Stimulated activated effector memory CD8-positive, alpha-beta T cell treated with anti-CD3 and anti-CD28 coated beads, Interleukin-12 subunit alpha, Interleukin-12 subunit beta, amount 100 ng/mL, for 72 hours (primary cell): ENCODE measurements around the gene SEPTIN10.
A peak's percentile ranks its signal among the peaks of the same experiment; 100 is the strongest.
"Not testable (repeated sequence)": the region's sequence is repeated elsewhere in the genome, so short reads cannot be mapped to it uniquely, and the experiment has no call there.

ENCODE experiments used
- ATAC-seq: fragments of 150-1000 bp; cut with Tn5 transposase; 2 replicates; pipeline ENCODE4 v1.10.0; 2021
- DNase-seq, 2 donors: peaks; one replicate each; pipeline ENCODE4 v3.0.0; 2021 to 2022; ENCODE audit warnings: low spot score in 2 of 2
- H3K27ac Mint-ChIP-seq: one replicate; pipeline ENCODE4 v1.8.0; 2022; ENCODE audit warnings: mild to moderate bottlenecking, mixed read lengths
- H3K36me3 Mint-ChIP-seq: one replicate; pipeline ENCODE4 v1.8.0; 2022; ENCODE audit warnings: mild to moderate bottlenecking, mixed read lengths
- H3K4me1 Mint-ChIP-seq: one replicate; pipeline ENCODE4 v1.8.0; 2022; ENCODE audit warnings: mixed read lengths
- H3K4me3 Mint-ChIP-seq: one replicate; pipeline ENCODE4 v1.8.0; 2022; ENCODE audit warnings: mild to moderate bottlenecking, mixed read lengths
- H3K9me3 Mint-ChIP-seq: one replicate; pipeline ENCODE4 v1.8.0; 2022; ENCODE audit warnings: mixed read lengths

SEPTIN10 gene

GRCh38 chr2:109591206-109591605 lies 22.6 kb downstream of the SEPTIN10 start:
- Mint-ChIP-seq H3K27ac (no peak overlapping the region), H3K36me3 (no peaks in the 10 kb centered on the region), H3K4me3 (no peak overlapping the region), H3K4me1 (no peaks in the 10 kb centered on the region), H3K9me3 (no peaks in the 10 kb centered on the region)
- ATAC-seq, result no peak
- no peak for DNase-seq

GRCh38 chr2:109586687-109587086 lies 27.1 kb downstream of the SEPTIN10 start:
- no peak for ATAC-seq
- H3K4me3 Mint-ChIP-seq, result no peak overlapping the region

GRCh38 chr2:109582928-109583895 lies 30.6 kb downstream of the SEPTIN10 start:
- Mint-ChIP-seq H3K4me3 (no peak overlapping the region), H3K36me3 (no peaks in the 10 kb centered on the region), H3K27ac (no peak overlapping the region), H3K9me3 (no peaks in the 10 kb centered on the region), H3K4me1 (no peaks in the 10 kb centered on the region)
- DNase-seq, result no peak
- ATAC-seq, result no peak

More at GRCh38 chr2:109586687-109587086, 27.1 kb downstream of the SEPTIN10 start:
- Mint-ChIP-seq H3K9me3 (no peaks in the 10 kb centered on the region), H3K4me1 (no peaks in the 10 kb centered on the region), H3K36me3 (no peaks in the 10 kb centered on the region), H3K27ac (no peak overlapping the region)
- no peak for DNase-seq

GRCh38 chr2:109577630-109578029 lies 36.1 kb downstream of the SEPTIN10 start:
- H3K9me3 Mint-ChIP-seq, H3K4me3 Mint-ChIP-seq, ATAC-seq, DNase-seq, H3K36me3 Mint-ChIP-seq, H3K4me1 Mint-ChIP-seq, H3K27ac Mint-ChIP-seq: not testable (repeated sequence)

GRCh38 chr2:109575373-109575772 lies 38.4 kb downstream of the SEPTIN10 start:
- Mint-ChIP-seq H3K9me3 (no peaks in the 10 kb centered on the region), H3K4me1 (no peaks in the 10 kb centered on the region), H3K27ac (no peak overlapping the region), H3K36me3 (no peaks in the 10 kb centered on the region), H3K4me3 (no peak overlapping the region)
- no peak for ATAC-seq
- no peak for DNase-seq

GRCh38 chr2:109563980-109564550 lies 49.7 kb downstream of the SEPTIN10 start:
- DNase-seq, result no peak
- Mint-ChIP-seq H3K36me3 (no peaks in the 10 kb centered on the region), H3K4me1 (no peaks in the 10 kb centered on the region), H3K27ac (no peak overlapping the region), H3K9me3 (no peaks in the 10 kb centered on the region), H3K4me3 (no peak overlapping the region)
- ATAC-seq, result peak; percentile 43

- Mint-ChIP-seq H3K27ac (no peak overlapping the region), H3K9me3 (no peaks in the 10 kb centered on the region), H3K4me1 (no peaks in the 10 kb centered on the region), H3K36me3 (no peaks in the 10 kb centered on the region), H3K4me3 (no peak overlapping the region)
- ATAC-seq (no peak), DNase-seq (no peak)
These were observed 50.5 kb downstream of the SEPTIN10 start for GRCh38 chr2:109563288-109563687.

- Mint-ChIP-seq H3K36me3 (no peaks in the 10 kb centered on the region), H3K9me3 (no peaks in the 10 kb centered on the region), H3K4me1 (no peaks in the 10 kb centered on the region), H3K27ac (no peak overlapping the region), H3K4me3 (no peak overlapping the region)
- ATAC-seq, result peak; percentile 64
- DNase-seq, result no peak
These were observed 51.3 kb downstream of the SEPTIN10 start for GRCh38 chr2:109562421-109562820.

- DNase-seq (no peak), ATAC-seq (no peak)
- Mint-ChIP-seq H3K27ac (no peak overlapping the region), H3K4me3 (no peak overlapping the region), H3K36me3 (no peaks in the 10 kb centered on the region), H3K9me3 (no peaks in the 10 kb centered on the region), H3K4me1 (no peaks in the 10 kb centered on the region)
These were observed 53.5 kb downstream of the SEPTIN10 start for GRCh38 chr2:109560265-109560664.

- no peak overlapping the region for H3K4me3 Mint-ChIP-seq
- no peak overlapping the region for H3K27ac Mint-ChIP-seq
- H3K36me3 Mint-ChIP-seq, result no peaks in the 10 kb centered on the region
- DNase-seq (no peak), ATAC-seq (no peak)
- H3K9me3 Mint-ChIP-seq, result no peaks in the 10 kb centered on the region
- no peaks in the 10 kb centered on the region for H3K4me1 Mint-ChIP-seq
These were observed 55.5 kb downstream of the SEPTIN10 start for GRCh38 chr2:109558076-109558882.

- no peak overlapping the region for H3K4me3 Mint-ChIP-seq
- no peaks in the 10 kb centered on the region for H3K4me1 Mint-ChIP-seq
- H3K36me3 Mint-ChIP-seq, result no peaks in the 10 kb centered on the region
- no peak for ATAC-seq
- no peak for DNase-seq
- H3K9me3 Mint-ChIP-seq, result no peaks in the 10 kb centered on the region
- H3K27ac Mint-ChIP-seq, result no peak overlapping the region
These were observed 56.5 kb downstream of the SEPTIN10 start for GRCh38 chr2:109557309-109557708.

GRCh38 chr2:109555346-109555900 lies 58.3 kb downstream of the SEPTIN10 start:
- DNase-seq (no peak), ATAC-seq (no peak)
- no peaks in the 10 kb centered on the region for H3K36me3 Mint-ChIP-seq
- H3K4me3 Mint-ChIP-seq, result no peak overlapping the region
- no peaks in the 10 kb centered on the region for H3K4me1 Mint-ChIP-seq
- H3K9me3 Mint-ChIP-seq, result no peaks in the 10 kb centered on the region
- H3K27ac Mint-ChIP-seq, result no peak overlapping the region

- ATAC-seq (no peak), DNase-seq (no peak)
- H3K27ac Mint-ChIP-seq, result no peak overlapping the region
- H3K36me3 Mint-ChIP-seq, result no peaks in the 10 kb centered on the region
- H3K9me3 Mint-ChIP-seq, result no peaks in the 10 kb centered on the region
- no peaks in the 10 kb centered on the region for H3K4me1 Mint-ChIP-seq
- no peak overlapping the region for H3K4me3 Mint-ChIP-seq
These were observed 59.0 kb downstream of the SEPTIN10 start for GRCh38 chr2:109554758-109555157.

- H3K9me3 Mint-ChIP-seq, result no peaks in the 10 kb centered on the region
- no peaks in the 10 kb centered on the region for H3K4me1 Mint-ChIP-seq
- no peak overlapping the region for H3K4me3 Mint-ChIP-seq
- no peak for DNase-seq
- H3K27ac Mint-ChIP-seq, result no peak overlapping the region
- no peaks in the 10 kb centered on the region for H3K36me3 Mint-ChIP-seq
- ATAC-seq, result no peak
These were observed 64.7 kb downstream of the SEPTIN10 start for GRCh38 chr2:109549016-109549590.

GRCh38 chr2:109547280-109547679 lies 66.5 kb downstream of the SEPTIN10 start:
- Mint-ChIP-seq H3K27ac (no peak overlapping the region), H3K4me1 (no peaks in the 10 kb centered on the region), H3K9me3 (no peaks in the 10 kb centered on the region), H3K36me3 (no peaks in the 10 kb centered on the region), H3K4me3 (no peak overlapping the region)
- DNase-seq, result no peak
- no peak for ATAC-seq
